H1 (cell line): ENCODE measurements around the gene SLC8A1. TPM values are rescaled to one million over a fixed set of nuclear protein-coding genes. Genes with fewer than 3 reads are reported as not detected.

Source experiments
- HDAC2 ChIP-seq, 2 experiments: fragments of 300-600 bp in 1 of 2; sonication (generic) in 1 of 2; IDR thresholded peaks; 2 replicates each; pipeline ENCODE4 v1.6.1; 2011 to 2012; ENCODE audit warnings: low read depth in 2 of 2, low read length in 2 of 2, mild to moderate bottlenecking in 2 of 2, moderate library complexity in 2 of 2, borderline replicate concordance in 1 of 2, inconsistent platforms in 1 of 2
- POLR2A ChIP-seq, 2 experiments: IDR thresholded peaks; 1 replicate in 1 of 2; 2 replicates in 1 of 2; pipeline ENCODE4 v1.6.1; 2011; ENCODE audit warnings: low read depth in 2 of 2, low read length in 2 of 2, mild to moderate bottlenecking in 2 of 2; ENCODE audit errors: control extremely low read depth in 1 of 2
- ZNF274 ChIP-seq: IDR thresholded peaks from 2 replicates; pipeline ENCODE4 v1.7.0; 2012; ENCODE audit warnings: low read length, borderline replicate concordance; ENCODE audit errors: extremely low read depth
- polyA plus RNA-seq, 7 experiments: library from polyadenylated mRNA; depleted of rRNA in 3 of 7; stranded (reverse) in 5 of 7; unstranded in 2 of 7; fragments of >200 nt in 5 of 7; fragments of 200-250 nt in 2 of 7; gene quantifications; 1 replicate in 5 of 7; 2 replicates in 1 of 7; 4 replicates in 1 of 7; pipeline versions ENCODE4 v1.2.1 to v1.2.3, GENCODE V29; 2011 to 2013; ENCODE audit warnings: missing spikeins in 2 of 7, mixed read lengths in 2 of 7
- total RNA-seq: library from RNA; stranded (reverse); fragmentation: NEBNext Ultra II Directional; extraction: Animal tissue kit (Norgen Biotek cat#: 25700); gene quantifications from 2 replicates; pipeline ENCODE4 v1.2.1, GENCODE V29; 2021
- TF ChIP-seq, protein P1 (sequence below): fragments of 300-600 bp; sonication (generic); IDR thresholded peaks from 2 replicates; pipeline ENCODE4 v1.7.1; 2012; ENCODE audit warnings: low read length, moderate library complexity, mild to moderate bottlenecking, inconsistent platforms; ENCODE audit not compliant: insufficient replicate concordance

Gene SLC8A1
- total and polyA plus RNA-seq, 2 of the 8 experiments (the other 6 are each of a cell fraction or from before 2014, with no cell fraction given) = 0.68 to 3.6 TPM

DNA sequence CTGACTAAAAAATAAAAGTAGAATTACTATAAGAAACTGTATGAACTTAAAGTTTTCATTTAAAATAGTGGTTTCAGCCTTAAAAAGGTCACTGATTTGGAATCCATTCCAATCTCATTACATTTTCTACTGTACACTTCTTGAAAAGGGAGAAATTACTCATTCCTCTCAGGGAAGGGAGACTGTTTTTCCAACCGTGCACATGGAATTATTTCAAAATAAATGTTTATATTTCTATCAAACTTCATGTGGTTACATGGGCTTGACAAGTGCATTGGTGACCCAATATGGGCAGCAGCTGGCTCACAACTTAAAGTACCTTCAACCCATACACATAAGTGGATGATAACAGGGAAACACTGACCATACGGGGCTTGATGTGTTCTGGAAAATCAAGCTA, 348.3 kb downstream of the SLC8A1 start (continued):
- TF ChIP-seq, protein P1, sequence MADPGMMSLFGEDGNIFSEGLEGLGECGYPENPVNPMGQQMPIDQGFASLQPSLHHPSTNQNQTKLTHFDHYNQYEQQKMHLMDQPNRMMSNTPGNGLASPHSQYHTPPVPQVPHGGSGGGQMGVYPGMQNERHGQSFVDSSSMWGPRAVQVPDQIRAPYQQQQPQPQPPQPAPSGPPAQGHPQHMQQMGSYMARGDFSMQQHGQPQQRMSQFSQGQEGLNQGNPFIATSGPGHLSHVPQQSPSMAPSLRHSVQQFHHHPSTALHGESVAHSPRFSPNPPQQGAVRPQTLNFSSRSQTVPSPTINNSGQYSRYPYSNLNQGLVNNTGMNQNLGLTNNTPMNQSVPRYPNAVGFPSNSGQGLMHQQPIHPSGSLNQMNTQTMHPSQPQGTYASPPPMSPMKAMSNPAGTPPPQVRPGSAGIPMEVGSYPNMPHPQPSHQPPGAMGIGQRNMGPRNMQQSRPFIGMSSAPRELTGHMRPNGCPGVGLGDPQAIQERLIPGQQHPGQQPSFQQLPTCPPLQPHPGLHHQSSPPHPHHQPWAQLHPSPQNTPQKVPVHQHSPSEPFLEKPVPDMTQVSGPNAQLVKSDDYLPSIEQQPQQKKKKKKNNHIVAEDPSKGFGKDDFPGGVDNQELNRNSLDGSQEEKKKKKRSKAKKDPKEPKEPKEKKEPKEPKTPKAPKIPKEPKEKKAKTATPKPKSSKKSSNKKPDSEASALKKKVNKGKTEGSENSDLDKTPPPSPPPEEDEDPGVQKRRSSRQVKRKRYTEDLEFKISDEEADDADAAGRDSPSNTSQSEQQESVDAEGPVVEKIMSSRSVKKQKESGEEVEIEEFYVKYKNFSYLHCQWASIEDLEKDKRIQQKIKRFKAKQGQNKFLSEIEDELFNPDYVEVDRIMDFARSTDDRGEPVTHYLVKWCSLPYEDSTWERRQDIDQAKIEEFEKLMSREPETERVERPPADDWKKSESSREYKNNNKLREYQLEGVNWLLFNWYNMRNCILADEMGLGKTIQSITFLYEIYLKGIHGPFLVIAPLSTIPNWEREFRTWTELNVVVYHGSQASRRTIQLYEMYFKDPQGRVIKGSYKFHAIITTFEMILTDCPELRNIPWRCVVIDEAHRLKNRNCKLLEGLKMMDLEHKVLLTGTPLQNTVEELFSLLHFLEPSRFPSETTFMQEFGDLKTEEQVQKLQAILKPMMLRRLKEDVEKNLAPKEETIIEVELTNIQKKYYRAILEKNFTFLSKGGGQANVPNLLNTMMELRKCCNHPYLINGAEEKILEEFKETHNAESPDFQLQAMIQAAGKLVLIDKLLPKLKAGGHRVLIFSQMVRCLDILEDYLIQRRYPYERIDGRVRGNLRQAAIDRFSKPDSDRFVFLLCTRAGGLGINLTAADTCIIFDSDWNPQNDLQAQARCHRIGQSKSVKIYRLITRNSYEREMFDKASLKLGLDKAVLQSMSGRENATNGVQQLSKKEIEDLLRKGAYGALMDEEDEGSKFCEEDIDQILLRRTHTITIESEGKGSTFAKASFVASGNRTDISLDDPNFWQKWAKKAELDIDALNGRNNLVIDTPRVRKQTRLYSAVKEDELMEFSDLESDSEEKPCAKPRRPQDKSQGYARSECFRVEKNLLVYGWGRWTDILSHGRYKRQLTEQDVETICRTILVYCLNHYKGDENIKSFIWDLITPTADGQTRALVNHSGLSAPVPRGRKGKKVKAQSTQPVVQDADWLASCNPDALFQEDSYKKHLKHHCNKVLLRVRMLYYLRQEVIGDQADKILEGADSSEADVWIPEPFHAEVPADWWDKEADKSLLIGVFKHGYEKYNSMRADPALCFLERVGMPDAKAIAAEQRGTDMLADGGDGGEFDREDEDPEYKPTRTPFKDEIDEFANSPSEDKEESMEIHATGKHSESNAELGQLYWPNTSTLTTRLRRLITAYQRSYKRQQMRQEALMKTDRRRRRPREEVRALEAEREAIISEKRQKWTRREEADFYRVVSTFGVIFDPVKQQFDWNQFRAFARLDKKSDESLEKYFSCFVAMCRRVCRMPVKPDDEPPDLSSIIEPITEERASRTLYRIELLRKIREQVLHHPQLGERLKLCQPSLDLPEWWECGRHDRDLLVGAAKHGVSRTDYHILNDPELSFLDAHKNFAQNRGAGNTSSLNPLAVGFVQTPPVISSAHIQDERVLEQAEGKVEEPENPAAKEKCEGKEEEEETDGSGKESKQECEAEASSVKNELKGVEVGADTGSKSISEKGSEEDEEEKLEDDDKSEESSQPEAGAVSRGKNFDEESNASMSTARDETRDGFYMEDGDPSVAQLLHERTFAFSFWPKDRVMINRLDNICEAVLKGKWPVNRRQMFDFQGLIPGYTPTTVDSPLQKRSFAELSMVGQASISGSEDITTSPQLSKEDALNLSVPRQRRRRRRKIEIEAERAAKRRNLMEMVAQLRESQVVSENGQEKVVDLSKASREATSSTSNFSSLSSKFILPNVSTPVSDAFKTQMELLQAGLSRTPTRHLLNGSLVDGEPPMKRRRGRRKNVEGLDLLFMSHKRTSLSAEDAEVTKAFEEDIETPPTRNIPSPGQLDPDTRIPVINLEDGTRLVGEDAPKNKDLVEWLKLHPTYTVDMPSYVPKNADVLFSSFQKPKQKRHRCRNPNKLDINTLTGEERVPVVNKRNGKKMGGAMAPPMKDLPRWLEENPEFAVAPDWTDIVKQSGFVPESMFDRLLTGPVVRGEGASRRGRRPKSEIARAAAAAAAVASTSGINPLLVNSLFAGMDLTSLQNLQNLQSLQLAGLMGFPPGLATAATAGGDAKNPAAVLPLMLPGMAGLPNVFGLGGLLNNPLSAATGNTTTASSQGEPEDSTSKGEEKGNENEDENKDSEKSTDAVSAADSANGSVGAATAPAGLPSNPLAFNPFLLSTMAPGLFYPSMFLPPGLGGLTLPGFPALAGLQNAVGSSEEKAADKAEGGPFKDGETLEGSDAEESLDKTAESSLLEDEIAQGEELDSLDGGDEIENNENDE = no peak
- TF ChIP-seq ZNF274 (no peak), POLR2A (IDR thresholded peaks at IDR 0.05; ENCODE audit: control extremely low read depth in 1 of 2, low read depth in 2 of 2, low read length in 2 of 2) (no peak), HDAC2 (IDR thresholded peaks at IDR 0.05; ENCODE audit: borderline replicate concordance in 1 of 2, low read depth in 2 of 2, low read length in 2 of 2) (no peak)
